ENCODE data around the gene KCTD15.

- TF ChIP-seq CTCF (conservative IDR thresholded peaks at IDR 0.05; ENCODE audit: low read depth, low read length) (no peak), USF2 (IDR thresholded peaks at IDR 0.05; ENCODE audit: low read depth, low read length) (no peak), POLR2A (IDR thresholded peaks at IDR 0.05; ENCODE audit: low read depth, low read length) (no peak), RAD21 (IDR thresholded peaks at IDR 0.05; ENCODE audit: low read length) (no peak)
Measured at GRCh38 chr19:33774751-33775150, 21.9 kb upstream of the KCTD15 start.

Data from IMR-90 (cell line).